ENCODE measurements around the gene TBATA.

The TBATA gene

DNA sequence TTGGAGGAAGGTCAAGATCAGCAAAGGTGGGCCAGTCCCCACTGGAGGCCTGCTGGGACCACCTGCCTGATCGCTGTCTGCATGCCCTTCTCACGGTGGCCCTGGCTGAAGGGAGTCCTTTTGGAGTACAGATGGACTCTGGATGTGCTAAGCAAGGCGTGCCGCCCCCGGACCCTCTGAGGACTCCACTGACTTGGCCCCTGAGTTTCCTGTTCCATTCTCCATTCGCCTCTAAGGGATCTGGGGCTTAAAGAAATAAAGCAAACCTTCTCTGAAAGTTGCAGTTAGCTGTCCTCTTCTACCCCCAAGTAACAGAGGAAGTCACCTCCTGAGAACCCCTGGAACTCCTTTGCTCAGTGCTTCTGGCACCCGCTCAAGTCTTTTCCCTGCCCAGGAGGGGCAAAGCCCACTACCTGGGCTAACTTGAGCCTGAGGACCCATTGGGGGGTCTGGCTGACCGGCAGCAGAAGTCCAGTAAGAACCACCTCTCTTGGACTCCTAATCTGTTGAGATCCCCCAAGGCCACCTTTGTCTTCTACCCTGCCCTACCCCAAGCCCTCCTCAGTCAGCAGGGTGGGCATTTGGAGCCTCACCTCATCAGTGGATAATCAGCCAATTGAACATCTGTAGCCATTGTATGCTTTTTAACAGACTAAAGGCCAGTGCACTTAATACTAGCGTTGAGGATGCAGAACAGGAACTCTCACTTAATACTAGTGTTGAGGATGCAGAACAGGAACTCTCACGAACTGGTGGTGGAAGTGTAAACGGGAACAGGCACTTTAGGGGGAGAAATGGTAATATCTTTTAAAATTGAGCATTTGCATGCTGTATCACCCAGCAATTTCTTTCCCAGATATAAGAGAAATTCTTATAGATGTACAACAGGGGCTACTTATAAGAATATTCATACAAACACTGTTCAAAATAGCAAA, 2.2 kb downstream of the TBATA start:
- TF ChIP-seq, protein P1, sequence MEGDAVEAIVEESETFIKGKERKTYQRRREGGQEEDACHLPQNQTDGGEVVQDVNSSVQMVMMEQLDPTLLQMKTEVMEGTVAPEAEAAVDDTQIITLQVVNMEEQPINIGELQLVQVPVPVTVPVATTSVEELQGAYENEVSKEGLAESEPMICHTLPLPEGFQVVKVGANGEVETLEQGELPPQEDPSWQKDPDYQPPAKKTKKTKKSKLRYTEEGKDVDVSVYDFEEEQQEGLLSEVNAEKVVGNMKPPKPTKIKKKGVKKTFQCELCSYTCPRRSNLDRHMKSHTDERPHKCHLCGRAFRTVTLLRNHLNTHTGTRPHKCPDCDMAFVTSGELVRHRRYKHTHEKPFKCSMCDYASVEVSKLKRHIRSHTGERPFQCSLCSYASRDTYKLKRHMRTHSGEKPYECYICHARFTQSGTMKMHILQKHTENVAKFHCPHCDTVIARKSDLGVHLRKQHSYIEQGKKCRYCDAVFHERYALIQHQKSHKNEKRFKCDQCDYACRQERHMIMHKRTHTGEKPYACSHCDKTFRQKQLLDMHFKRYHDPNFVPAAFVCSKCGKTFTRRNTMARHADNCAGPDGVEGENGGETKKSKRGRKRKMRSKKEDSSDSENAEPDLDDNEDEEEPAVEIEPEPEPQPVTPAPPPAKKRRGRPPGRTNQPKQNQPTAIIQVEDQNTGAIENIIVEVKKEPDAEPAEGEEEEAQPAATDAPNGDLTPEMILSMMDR (IDR thresholded peaks at IDR 0.05): no peak
- TF ChIP-seq ZFX (IDR thresholded peaks at IDR 0.05; ENCODE audit: borderline replicate concordance): no peak
- no peak overlapping the region for H3K27ac ChIP-seq

DNA sequence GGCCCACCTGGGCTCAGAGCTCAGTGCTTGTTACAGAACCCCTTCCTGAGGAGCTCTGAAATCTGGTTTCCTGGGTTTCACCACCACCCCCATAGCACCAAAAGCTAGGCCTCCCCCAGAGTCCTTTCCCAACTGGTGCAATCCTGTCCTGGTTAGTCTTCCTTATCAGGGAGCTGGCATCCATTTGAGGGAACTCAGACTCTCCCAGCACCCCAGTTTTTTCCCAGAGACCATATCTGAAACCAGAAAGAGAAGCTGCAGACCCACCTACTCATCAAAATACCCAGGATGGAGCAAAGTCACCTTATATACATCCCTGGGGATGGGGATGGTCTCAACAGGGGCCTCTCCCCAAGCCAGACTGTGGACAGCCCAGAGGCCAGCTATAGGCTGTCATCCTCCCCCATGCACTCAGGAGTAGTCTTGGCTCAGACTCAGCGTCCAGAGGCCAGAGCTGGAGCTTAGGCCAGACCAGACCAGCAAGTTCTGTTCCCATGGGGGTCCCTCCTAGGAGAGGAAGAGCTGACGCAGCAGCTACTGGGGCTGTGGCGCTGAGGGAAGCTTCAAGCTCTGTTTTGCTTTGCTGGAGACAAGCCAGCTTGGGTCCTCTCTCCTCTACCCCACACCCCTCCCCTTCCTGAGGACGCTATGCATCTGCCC, 3.0 kb downstream of the TBATA start:
- no peak for TF ChIP-seq ZFX (IDR thresholded peaks at IDR 0.05; ENCODE audit: borderline replicate concordance)
- TF ChIP-seq, protein P1 (IDR thresholded peaks at IDR 0.05): no peak
- no peak overlapping the region for H3K27ac ChIP-seq

DNA sequence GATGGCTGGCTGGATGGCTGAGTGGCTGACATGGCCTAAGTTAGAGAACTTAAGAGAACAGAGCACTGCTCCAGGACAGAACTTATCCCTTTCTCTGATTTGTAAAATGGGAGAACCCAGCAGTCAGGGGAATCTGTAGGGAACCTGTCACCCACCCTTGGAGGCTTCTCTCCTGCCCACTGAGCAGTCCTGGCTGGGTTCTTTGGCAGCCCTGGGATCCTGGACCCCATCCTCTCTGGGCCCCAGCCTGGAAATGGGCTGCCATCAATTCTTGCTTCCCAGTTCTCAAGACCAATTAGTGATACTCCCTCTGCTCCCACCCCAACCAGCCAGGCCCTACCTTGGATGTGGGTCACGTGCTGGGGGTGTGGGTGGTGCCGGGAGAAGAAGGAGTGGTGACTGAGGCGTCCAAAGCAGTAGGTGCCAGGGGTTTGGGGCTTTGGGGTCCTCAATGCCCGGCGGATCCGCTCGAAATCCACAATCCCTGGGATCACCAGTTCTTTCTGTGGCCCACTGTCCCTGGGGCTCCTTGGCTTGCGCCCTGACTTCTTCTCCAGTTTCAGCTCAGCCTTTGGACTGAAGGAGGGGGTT, 3.6 kb downstream of the TBATA start:
- no peak for TF ChIP-seq ZFX (IDR thresholded peaks at IDR 0.05; ENCODE audit: borderline replicate concordance)
- TF ChIP-seq, protein P1 (IDR thresholded peaks at IDR 0.05): no peak

GRCh38 chr10:70780772-70781171, 4.4 kb downstream of the TBATA start:
- H3K27ac ChIP-seq: no peak overlapping the region
- no peak for TF ChIP-seq ZFX (IDR thresholded peaks at IDR 0.05; ENCODE audit: borderline replicate concordance)
- TF ChIP-seq, protein P1 (IDR thresholded peaks at IDR 0.05): no peak

More for the DNA sequence above, 3.6 kb downstream of the TBATA start:
- no peak overlapping the region for H3K27ac ChIP-seq

DNA sequence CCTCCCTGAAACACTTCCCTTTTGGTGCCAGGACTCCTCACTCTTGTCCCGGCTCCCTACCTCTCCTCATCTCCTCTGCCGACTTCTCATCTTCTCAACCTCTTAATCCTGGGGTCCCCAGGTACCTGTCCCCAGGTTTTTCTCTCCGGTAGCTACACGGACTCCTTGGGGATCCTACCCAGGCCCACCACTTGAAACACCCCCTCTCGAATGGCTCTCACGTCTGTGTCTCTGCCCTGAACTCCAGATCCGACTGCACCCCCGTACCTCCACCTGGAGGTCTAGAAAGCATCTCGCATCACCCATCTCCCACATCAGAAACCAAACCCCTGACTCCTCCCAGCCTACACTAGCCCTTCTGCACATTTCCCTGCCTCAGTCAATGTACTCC, 4.8 kb downstream of the TBATA start:
- no peak overlapping the region for H3K27ac ChIP-seq
- no peak for TF ChIP-seq ZFX (IDR thresholded peaks at IDR 0.05; ENCODE audit: borderline replicate concordance)
- TF ChIP-seq, protein P1 (IDR thresholded peaks at IDR 0.05): no peak

DNA sequence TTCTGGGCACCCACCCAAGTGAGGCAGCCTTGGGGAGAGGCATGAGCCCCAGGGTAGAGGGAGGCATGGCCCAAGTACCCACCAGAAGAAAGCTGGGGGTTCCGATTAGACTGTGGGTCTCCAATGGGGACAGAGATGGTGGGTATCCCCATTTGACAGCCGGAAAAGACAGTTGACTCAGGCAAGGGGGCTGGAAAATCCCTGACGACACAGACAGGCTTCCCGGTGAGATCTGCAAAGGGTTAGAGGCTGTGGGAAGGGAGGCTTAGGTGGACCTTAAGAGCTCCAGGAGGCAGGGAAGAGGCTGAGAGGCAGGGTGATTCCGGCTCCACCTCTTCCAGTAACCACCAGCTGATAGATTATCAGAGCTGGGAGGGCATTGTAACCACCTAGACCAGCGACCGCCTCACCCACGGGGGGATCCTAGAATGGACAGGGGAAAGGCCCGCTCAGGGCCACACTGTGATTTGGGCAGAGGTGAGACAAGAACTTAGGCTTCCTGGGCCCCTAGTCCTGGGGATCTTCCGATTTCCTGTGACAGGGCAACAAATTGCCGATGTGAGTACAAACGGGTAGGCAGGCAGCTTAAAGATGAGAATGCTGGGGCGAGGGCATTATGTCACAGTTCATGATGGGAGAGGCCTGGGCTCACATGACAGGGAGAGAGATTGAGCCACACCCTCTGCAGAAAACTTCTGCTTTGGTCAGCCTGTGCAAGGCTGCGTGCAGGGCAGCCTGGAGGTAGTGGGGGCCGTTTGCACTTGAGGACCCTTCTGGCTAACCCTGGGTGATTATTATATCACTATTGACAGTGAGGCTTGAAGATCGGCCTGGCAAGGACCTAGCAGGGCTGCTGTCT, 5.4 kb downstream of the TBATA start:
- no peak for TF ChIP-seq ZFX (IDR thresholded peaks at IDR 0.05; ENCODE audit: borderline replicate concordance)
- TF ChIP-seq, protein P1 (IDR thresholded peaks at IDR 0.05): no peak
- H3K27ac ChIP-seq: no peak overlapping the region

Data from 22Rv1 (cell line).